NCI-H82 treated with DMSO at 0.1 percent for 48 hours (cell line): Measurements from ENCODE around the gene GRB10.

Experiments
- DNase-seq: peaks from one replicate; lab custom pipeline; 2025; ENCODE audit not compliant: unreplicated experiment; lab: John Stamatoyannopoulos, UW

Gene GRB10

DNA sequence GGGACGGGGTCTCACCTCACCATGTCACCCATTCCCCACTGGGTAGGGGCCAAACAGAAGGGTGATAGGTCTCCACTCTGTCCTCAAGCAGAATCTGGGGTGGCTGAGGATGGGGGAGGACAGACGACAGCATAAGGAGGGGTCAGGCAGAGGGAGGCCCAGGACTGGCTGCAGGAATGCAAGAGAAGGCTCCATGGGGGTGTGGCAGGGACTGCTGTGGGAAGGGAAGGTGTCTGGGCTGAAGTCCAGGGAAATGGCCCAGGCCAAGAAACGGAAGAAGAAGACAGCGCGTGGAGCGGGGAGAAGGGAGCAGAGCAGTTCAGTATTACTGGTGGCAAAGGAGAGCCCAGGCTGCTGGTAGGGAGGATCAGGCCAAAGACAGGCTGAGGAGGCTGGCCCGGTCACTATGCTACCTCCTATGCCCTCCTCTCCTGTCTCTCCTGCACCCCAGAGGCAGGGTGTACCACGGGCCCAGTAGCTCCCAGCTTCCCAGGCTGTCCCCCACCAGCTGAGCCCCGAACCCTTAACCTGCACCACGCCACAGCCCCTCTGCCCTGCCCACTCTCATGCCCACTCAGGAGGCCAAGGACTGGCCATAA lies 60.9 kb downstream of the GRB10 start:
- DNase-seq: no peak

DNA sequence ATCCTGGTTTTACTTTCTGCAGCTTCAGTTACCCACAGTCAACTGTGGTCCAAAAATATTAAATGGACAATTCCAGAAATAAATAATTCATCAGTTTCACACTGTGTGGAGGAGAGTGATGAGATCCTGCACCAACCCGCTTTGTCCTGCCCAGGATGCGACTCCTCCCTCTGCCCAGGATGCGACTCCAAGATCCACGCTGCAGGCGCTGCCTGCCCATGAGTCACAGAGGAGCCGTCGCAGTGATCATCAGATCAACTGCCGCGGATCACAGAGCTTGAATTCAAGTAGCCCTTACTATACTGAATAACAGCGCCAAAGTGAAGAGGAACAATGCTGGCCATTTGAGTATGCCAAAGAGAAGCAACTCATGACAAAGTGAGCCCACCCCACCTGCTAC lies 61.5 kb downstream of the GRB10 start:
- DNase-seq: no peak

DNA sequence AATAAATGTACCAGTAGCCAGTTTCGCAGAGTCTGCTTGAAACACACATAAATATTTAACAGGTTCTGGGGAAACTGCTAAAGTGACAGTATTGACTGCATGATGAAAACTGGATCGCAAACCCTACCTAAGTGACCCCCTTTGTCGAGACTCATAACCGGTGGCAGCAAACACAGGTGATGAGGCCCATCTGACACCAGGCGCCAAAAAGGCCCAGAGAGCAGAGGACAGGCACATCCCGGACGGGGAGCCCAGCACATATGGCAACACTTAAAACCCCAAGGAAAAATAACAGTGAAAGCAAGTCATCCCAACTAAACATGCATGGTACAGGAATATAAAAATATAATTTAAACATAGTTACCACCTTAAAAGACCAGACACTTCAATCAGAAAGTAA lies 62.4 kb downstream of the GRB10 start:
- DNase-seq: no peak

DNA sequence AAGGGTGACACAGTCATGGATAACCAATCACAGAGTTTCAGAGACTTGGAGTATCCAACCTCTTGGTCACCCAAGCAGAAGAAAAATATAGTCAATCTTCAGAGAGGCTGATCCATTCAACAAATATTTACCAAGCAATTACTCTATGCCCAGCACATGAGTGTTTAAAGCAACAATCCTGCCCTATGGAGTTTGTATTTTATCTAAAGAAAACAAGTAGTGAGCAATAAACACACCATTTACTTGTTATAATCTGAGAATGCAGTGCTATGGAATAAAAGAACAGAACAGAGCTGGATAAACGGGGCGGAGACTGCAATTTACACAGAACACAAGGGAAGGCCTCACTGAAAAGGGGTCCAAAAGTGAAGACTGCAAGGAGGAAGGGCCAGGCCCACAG lies 63.8 kb downstream of the GRB10 start:
- DNase-seq: no peak

DNA sequence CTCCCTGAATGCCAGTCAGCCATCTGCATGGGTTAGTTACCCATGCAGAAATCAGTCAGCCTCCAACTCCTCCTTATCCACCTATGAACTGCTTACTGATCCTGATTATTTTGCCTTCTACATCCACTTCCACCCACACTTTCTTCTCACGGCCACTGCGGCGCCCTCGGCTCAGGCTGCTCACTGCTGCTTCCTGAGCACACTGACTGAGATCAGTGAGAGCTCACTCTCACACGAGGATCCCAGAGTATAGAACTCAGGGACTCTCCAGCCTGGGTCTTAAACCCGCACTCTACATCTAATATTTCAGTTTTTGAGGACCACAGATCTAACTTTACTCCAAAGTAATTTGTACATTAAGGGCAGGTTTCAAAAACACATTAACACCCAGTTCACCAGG lies 64.4 kb downstream of the GRB10 start:
- DNase-seq: no peak

DNA sequence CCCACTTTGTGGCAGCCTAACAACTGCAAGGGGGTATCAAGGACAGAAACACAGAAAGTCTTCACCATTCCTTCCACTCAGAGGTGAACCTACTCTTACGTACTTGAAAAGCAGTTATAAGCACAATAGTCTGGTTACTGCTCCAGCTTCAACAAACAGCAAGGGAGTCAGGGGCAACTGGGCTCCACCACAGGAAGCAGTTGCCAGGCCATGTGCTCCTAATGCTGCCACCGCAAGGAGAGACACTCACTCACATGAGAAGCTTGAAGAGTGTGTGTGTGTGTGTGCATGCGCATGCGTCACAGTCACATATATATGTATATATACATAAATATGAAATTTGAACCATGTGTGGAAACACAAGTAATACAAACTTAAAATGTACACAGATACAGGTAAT lies 65.5 kb downstream of the GRB10 start:
- DNase-seq: no peak

DNA sequence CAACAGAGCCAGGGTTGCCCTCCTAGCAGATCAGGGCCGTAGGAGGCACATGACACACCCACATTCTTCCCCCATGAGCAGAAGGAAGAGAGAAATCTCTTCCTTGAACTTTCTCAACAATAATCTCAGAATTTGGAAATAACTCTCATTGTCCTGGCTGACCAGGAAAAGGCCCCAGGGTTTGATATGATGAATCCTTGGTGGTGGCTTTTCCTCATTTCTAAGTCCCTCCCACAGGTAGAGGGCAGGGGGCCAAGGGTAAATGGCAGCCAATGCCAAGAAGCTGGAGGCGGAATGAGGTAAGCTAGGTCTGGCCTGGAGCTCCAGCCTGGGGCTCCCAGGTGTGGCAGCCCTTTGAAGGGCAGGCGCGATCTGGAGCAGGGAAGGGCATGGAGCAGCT lies 67.8 kb downstream of the GRB10 start:
- no peak for DNase-seq

DNA sequence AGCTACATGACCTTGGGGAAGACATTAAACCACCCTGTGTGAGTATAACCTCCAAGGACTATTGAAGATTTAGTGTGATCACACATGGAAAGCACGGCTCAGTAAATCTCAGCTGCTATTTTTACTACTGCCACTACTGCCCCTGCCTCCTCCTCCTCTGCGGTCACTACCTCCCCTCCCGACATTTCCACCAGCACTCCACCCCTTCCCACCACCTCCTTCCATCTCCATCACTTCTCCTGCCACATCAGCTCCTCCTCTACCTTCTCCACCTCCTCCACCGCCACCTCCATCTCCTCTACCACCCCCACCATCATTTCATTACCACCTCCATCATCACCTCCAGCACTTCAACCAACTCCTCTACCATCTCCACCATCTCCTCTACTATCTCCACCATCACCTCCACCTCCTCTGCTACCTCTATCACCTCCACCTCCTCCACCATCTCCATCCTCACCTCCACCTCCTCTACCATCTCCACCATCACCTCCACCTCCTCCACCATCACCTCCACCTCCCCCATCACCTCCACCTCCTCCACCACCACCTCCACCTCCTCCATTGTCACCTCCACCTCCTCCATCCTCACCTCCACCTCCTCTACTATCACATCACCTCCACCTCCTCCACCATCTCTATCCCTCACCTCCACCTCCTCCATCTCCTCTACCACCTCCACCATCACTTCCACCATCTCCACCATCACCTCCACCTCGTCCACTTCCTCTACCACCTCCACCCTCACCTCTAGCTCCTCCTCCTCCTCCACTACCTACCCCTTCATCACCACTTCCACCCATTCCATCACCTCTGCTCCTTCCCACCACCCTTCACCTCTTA lies 69.4 kb downstream of the GRB10 start:
- no peak for DNase-seq

DNA sequence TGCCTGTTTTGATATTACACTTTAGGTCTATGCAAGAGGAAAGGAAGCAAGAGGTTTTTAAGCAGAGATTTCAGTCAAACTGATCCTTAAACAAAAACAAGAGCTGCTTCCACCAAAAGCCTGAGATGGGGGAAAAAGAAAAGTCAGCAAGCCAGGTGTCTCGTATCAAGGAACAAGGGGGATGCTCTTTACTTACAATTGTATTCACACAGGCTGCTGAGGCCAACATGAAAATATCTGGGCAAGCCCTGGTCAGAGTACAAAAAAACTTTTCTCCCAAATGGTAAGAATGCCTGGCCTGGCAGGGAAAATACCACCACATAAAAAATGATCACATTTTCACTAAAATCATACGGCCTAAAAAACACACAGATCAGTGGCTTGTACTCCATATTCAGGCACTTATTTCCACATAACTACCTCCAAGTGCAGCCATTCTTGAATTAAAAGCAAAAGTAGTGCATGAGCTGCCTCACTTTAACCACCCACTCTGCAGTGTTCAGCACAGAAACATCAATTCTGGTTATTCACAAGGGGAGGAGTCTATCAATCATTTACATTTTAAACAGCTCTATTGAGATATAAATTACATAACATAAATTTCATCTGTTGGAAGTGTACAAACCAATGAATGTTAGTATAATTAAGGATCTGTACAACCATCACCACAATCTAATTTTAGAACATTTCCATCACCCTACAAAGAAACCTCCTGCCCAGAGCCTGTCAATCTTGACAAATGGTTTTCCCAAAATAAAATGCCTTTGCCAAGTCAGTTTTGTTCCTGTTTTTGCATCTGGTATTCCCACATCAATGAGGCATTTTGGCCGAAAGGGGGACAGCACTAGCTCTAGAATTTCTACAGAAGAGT lies 70.2 kb downstream of the GRB10 start:
- DNase-seq: no peak

DNA sequence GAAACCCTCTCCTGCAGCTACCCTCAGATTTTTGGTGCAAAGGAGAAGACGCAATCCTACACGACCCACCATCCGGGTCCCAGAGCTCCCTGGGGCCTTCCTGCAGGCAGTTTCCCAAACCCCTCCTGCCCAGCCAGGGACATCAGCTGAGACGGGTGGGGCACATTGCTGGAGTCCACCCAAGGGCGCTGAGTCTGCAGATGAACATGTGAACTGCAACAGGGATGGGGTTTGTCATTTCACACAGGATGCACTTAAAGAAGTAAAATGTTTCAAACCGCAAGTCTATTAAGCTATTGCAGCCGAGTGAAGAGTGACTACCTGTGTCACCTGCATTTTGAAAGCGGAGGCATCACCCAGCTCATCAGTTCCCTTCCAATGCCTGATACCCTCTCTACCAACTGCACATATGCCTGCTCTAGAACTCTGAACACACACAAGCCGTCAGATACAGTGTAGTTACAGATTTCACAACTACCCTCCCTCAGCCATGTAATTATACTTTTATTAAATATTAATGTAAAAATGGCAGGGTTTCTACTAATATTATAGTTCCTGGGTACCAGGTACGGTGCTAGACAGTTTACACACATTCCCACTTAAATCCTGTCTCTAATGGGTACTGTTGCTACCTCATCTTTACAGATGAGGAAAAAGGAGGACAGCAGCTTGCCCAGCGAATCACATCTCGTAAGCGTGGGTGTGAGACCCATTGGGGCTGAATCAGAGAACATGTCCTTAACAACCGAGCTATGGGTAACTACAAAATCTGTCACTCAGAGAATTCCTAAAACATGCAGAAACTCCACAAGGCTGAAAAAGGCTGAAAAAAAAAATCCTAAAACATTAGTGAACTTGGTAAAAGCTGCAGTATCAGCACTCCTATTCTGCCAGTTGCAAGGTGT lies 71.2 kb downstream of the GRB10 start:
- no peak for DNase-seq

DNA sequence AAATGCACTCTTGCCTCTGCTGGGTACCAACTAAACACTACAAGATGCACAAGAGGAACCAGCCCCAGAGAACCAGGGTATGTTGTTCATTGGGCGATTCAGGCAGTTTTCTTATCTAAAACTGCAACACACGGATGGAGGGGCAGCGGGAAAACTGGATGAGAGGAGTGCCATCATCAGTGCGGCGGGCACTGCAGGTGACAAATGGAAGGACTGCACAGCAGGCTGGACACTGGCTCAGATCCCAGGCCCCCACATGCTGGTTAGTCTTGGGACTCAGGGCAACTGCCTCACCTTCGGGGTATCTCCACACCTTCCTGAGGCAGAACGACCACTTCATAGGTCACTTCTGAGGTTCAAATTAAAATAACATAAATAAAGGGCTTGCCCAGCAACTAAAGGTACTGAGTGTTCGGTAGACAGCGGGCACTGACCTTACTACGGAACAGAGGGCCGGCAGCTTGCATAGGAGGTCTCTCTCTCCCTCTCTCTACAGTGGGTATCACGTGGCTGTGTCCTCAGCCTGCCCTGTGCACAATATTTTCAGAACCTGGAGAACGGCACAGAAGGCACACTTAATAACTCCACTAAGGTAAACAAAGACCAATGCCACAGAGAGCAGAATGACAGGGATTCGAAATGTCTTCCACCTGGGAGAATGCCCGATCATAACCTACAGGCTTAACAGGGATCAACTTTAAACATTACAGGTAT lies 72.1 kb downstream of the GRB10 start:
- no peak for DNase-seq

DNA sequence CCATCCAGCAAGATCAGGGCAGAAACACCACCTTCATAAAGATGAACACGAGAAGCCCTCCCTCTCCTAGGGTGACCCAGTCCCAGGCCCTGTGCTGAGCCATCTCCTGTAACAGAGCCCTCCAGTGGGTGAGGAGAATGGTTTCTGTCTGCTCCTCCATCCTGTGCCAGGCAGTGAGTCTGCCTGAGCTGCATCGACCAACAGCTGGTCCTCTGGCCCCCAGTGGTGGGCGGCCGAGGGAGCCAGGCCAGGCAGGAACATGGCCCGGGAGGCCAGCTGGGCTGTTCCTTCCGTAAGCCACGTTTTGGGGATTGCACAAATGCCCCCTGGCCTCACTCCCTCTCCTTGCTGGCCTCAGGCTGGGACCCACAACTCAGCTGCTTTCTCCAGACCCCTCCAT lies 73.5 kb downstream of the GRB10 start:
- DNase-seq: no peak

DNA sequence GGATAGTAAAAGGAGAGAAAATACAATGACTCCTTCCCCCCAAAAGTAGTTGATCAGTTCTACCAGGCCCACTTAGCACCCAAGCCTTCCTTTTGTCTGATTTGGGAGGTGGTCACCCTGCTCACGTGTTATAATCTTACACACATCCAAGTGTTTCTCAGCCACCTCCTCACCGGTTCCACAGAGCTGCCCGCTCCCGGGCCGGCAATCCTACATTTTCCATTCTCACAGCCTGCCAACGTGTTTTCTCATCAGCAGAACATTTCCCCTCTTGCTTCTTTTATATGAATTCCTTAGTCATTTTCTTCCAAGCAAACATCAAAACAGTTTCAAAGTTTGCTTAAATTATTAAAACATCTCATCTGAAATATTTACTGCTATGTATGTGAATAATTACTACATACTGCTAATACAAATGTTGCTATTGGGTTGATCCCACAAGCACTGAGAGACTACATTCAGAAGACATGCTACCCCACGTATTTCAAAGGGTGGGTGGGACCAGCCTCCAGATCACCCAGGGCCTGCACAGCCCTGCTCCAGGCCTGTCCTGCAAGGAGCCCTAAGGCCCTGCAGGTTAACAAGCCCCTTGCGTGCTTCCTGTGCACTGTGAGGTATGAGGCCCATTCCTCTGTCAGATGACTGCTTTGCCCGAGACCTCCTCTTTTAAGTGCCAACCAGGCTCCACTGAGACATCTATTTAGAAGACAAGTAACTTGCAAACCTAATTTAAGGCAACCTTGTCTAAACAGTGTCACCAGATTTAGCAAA lies 75.3 kb downstream of the GRB10 start:
- no peak for DNase-seq

DNA sequence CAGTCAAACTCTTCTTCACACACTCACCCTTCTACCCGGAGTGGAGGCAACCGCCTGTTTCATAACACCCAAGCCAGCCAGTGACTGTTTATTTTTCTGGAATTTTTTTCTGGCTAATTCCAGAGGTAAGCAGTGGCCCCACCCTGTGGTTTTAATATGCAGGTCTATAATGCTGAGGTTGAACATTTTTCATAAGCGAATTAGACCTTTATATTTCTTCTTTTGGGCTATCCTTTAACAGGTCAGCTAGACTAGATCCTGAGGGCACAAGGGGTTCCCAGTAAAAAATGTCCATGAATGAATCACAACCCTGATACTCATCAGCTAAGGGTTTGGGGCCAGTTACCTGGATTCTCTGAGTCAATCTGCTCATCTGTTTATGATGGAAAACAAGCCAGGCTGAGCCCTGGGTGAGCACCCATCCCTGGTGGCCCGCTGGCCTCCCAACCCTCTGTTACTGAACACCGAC lies 76.2 kb downstream of the GRB10 start:
- DNase-seq: no peak

DNA sequence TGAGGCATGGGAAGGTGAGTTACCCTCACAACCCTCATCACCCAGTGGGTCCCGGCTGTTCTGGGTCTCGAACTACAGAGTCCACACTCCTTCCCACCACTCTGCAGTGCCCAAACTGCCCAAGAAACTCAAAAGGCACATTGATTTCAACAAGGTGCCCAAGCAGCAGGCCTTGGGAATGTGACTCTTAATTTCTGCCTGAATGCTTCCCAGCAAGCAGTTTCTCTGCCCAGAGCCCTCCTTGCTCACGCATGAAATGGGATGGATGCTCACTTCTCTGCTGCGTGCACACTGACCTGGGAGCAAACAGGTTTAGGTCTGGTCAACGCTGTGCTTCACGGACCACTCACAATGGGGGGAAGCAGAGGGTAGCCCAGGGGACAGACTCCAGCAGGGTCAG lies 77.9 kb downstream of the GRB10 start:
- DNase-seq: no peak

DNA sequence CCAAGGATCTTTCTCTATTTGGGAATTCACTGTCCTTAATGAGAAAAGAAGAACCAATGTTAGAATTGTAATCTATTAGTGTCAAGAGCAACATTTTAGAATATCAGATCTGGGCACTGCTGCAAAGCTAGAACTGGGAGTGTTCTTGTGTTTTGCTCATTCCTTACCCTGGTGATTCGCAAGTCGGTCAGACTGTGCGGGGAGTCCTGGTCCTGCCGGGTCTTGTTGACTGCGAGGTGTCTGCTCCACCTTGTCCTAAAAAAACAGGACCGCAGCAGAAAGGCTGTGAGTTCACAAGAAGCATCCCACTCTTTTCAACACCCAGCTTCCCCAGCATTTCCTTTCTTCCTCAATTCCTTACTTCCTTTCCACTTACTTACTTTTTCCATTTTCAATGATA lies 79.0 kb downstream of the GRB10 start:
- no peak for DNase-seq

DNA sequence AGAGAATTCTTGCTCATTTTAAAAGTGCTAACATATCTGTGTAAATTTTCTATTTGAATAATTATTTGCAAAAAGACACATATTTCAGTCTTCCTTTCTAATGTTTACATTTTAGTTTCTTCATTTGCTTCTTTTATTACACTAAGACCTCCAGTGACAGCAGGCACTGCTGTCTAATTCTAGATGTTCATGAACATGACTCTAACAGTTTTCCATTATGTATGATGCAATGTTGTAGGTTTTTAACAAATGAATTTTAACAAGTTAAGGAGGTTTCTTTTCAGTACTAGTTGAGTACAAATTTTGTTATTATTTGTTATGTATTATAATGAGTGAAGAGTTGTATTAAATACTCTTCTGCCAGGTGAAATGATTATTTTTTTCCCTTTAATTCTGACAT lies 83.6 kb downstream of the GRB10 start:
- no peak for DNase-seq

DNA sequence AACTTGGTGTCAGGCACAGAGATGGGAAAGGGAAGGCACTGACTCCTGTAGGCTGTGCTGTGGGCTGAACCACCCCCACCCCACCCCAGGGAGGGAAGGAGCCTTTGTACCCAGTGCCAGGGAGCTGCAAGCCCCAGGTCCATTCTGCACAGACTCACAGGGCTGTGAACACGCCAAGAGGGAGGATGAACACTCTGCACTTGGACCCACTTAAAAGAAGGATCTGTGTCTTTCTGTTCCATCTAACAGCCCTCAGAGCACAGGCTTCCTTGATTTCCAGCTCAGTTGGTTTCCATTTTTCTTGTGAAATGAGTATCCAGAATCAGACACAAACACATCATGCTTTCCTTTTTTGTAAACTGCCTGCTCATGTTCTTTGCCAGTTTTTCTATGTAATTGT lies 84.9 kb downstream of the GRB10 start:
- DNase-seq: no peak

DNA sequence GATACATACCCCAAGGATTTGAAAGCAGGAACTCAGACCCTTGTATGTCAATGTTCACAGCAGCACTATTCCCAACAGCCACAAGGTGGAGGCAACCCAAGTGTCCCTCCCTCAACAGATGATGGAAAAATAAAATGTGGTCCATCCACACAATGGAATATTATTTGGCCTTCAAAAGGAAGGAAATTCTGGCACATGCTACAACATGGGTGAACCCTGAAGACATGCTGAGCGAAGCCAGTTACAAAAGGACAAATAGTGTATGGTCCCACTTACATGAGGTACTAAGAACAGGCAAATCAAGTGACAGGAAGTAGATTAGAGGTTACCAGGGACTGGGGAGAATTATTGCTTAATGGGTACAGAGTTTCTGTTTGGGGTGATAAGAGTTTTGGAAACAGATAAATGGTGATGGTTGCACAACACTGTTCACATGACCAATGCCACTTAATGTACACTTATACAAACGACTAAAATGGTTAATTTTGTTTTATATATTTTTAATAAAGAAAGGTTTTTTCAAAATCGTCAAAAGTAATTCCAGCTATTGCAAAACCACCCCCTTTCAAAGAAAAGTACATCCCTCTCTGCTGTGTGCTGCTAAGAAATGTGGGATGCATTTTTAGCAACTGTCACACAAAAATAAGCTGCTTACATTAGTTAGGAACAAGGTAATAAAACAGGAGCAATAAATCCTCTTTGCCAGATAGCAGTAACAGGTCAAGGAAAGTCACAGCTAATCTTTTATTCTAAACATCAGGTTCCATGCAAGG lies 85.7 kb downstream of the GRB10 start:
- peak; percentile 19 for DNase-seq
